ENCODE data around the gene EFEMP2. TPM values are rescaled to one million over a fixed set of nuclear protein-coding genes. Genes with fewer than 3 reads are reported as not detected.
A peak's percentile ranks its signal among the peaks of the same experiment; 100 is the strongest.

EFEMP2 gene
- total RNA-seq, 2 experiments from 2014 or later: 7.2 to 7.6 TPM

DNA sequence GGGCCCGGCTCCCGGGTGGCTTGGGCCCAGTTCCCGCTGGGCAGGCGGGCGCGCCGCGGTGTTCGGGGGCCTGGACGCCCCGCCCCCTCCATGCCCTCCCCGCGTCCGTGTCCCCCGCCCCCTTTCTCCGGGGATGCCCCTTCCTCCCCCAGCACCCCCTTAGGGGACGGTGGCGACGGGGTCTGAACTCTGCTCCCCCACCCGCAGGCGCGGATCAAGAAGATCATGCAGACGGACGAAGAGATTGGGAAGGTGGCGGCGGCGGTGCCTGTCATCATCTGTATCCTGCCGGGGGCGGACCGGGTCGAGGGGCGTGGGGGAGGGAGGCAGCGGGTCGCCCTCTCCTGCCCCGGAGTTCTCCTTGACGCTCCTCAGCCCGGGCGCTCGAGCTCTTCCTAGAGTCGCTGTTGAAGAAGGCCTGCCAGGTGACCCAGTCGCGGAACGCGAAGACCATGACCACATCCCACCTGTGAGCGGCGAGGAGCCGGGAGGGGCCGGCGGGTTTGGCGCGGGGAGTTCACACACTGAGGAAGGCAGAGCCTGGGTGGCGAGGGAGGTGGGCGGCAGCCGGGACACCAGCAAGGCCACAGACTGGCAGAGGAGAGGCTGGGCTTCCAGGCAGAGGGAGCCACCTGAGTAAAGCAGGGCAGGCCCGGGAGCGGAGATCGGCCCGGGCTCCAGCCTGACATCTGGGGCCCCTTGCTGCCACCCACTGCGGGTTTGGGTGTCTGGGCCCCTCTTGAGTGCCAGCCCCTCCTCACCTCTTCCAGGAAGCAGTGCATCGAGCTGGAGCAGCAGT lies 47.2 kb upstream of the EFEMP2 start:
- BruUV-seq (replicated peaks): no TSS peak
- peak overlapping the region; percentile 76 for H3K4me3 ChIP-seq (ENCODE audit: low read depth, low read length, poor library complexity, severe bottlenecking)
- no peaks in the 10 kb centered on the region for H4K20me1 ChIP-seq (ENCODE audit: insufficient read depth, low read length)
- H3K4me1 ChIP-seq (ENCODE audit: insufficient read depth, low read length, poor library complexity, severe bottlenecking): peaks cover 22% of the 10 kb centered on the region
- peak overlapping the region; percentile 33 for H2AFZ ChIP-seq (ENCODE audit: low read length)
- TF ChIP-seq CTCF (conservative IDR thresholded peaks at IDR 0.05; ENCODE audit: low read length): no peak
- TF ChIP-seq EZH2phosphoT487 (IDR thresholded peaks at IDR 0.05; ENCODE audit: borderline replicate concordance, low read depth, low read length): no peak
- POLR2A ChIA-PET: no interaction called here
- CTCF ChIA-PET (ENCODE audit: unreplicated experiment): no interaction called here
- no peaks in the 10 kb centered on the region for H3K9me2 ChIP-seq (ENCODE audit: insufficient read depth, low read length)
- peak overlapping the region; percentile 29 for H3K27ac ChIP-seq (ENCODE audit: low read depth, low read length, poor library complexity, severe bottlenecking)
- peaks cover 11% of the 10 kb centered on the region; the same call in 1 of the 2 replicates for H3K79me2 ChIP-seq (ENCODE audit: insufficient read depth, low read depth, low read length)
- H3K4me2 ChIP-seq (ENCODE audit: low read length): peak overlapping the region; percentile 94
- peak; percentile 59 for DNase-seq (ENCODE audit: low spot score)
- H3K9me3 ChIP-seq (ENCODE audit: low read length): no peaks in the 10 kb centered on the region
- intact Hi-C loops (cut with micrococcal nuclease; ENCODE audit: unreplicated experiment): loop anchor here (1.0 to 2.0 kb wide), 4 partner anchors 19 to 83 kb away; partner anchors contain the start of genes BANF1, CCDC85B, CFL1 and EIF1AD
- peaks cover 8% of the 10 kb centered on the region; the same call in 1 of the 2 replicates for H3K36me3 ChIP-seq (ENCODE audit: insufficient read depth, low read length)

DNA sequence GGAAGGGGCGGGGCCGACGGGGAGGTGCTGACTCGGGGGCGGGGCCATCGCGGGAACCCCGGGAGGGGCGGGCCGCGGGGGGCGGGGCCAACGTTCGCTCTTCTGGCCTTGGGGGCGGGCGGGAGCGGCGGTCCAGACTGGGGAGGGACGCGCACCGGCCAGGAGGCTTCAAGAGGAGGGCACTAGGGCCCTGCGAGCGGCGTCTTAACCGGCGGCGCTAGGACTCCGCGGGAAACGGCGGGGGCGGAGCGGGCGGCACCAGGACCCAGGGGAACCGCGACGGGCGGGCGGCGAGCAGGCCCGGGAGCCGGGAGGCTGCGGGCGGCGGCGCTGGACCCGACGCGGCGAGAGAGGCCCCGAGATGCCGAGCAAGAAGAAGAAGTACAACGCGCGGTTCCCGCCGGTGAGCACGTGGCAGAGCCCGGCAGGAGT lies 46.6 kb upstream of the EFEMP2 start, which contains the start of gene DRAP1:
Gene DRAP1, plus strand, starts transcription at position 286 of the 432 bp plus-strand sequence. Its CDS starts 76 bp downstream, at position 362.
- ChIA-PET CTCF (ENCODE audit: unreplicated experiment) (no interaction called here), POLR2A (no interaction called here)
- peaks cover 8% of the 10 kb centered on the region; the same call in 1 of the 2 replicates for H3K36me3 ChIP-seq (ENCODE audit: insufficient read depth, low read length)
- peak; percentile 99 for DNase-seq (ENCODE audit: low spot score)
- peak within 1 kb of the TSS; percentile 33 for H2AFZ ChIP-seq (ENCODE audit: low read length)
- H3K4me3 ChIP-seq (ENCODE audit: low read depth, low read length, poor library complexity, severe bottlenecking): peak within 1 kb of the TSS; percentile 85
- no peaks in the 10 kb centered on the region for H3K9me2 ChIP-seq (ENCODE audit: insufficient read depth, low read length)
- intact Hi-C loops (cut with micrococcal nuclease; ENCODE audit: unreplicated experiment): loop anchor here (1.0 to 2.0 kb wide), 4 partner anchors 18 to 83 kb away; partner anchors contain the start of genes BANF1, CCDC85B, CFL1 and EIF1AD
- no peaks in the 10 kb centered on the region for H3K9me3 ChIP-seq (ENCODE audit: low read length)
- TF ChIP-seq CTCF (conservative IDR thresholded peaks at IDR 0.05; ENCODE audit: low read length) (no peak), EZH2phosphoT487 (IDR thresholded peaks at IDR 0.05; ENCODE audit: borderline replicate concordance, low read depth, low read length) (no peak)
- H3K79me2 ChIP-seq (ENCODE audit: insufficient read depth, low read depth, low read length): peaks cover 11% of the 10 kb centered on the region; the same call in 1 of the 2 replicates
- H3K4me1 ChIP-seq (ENCODE audit: insufficient read depth, low read length, poor library complexity, severe bottlenecking): peaks cover 22% of the 10 kb centered on the region
- peak within 1 kb of the TSS; percentile 94 for H3K4me2 ChIP-seq (ENCODE audit: low read length)
- no TSS peak for BruUV-seq (replicated peaks)
- no peaks in the 10 kb centered on the region for H4K20me1 ChIP-seq (ENCODE audit: insufficient read depth, low read length)
- H3K27ac ChIP-seq (ENCODE audit: low read depth, low read length, poor library complexity, severe bottlenecking): peak within 1 kb of the TSS; percentile 54
